DMS 273 (cell line): ENCODE measurements around the gene DENND1A.
A peak's percentile ranks its signal among the peaks of the same experiment; 100 is the strongest.
"Not testable (repeated sequence)": the region's sequence is repeated elsewhere in the genome, so short reads cannot be mapped to it uniquely, and the experiment has no call there.

Source experiments
- DNase-seq: peaks from one replicate; lab custom pipeline; 2025; ENCODE audit not compliant: unreplicated experiment; lab: John Stamatoyannopoulos, UW

DENND1A gene

DNA sequence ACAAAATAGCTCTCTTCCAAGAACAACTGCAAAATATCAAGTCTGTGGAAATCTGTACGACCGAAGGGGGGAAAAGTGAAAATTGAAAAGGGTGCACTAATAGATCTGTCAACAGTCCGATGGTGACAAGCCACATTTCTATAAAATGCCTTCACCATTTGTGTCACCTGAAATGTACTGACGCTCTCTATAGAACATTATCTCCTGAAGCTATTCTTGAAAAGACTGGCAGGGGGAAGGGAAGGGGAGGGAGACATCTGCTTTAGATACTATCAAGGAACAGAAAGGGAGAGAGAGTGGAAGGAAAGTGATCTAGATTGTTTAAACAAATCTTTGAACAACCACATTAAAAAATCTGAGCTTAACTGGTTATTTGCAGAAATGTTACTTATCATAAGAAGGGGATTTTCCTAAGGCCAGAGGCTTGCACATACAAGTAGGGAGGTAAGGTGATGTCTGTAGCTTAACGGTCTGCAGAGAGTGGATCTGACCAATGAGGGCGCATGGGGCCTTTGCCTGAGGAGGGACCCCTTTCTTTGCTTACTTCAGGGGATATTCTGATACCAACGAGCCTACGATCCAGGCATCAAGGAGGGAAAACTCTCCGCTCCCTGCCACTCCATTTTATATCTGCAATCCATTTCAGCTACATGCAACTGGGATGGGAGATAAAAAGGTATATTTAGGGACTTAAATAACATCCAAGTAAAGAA, 481.8 kb downstream of the DENND1A start:
- DNase-seq: no peak

DNA sequence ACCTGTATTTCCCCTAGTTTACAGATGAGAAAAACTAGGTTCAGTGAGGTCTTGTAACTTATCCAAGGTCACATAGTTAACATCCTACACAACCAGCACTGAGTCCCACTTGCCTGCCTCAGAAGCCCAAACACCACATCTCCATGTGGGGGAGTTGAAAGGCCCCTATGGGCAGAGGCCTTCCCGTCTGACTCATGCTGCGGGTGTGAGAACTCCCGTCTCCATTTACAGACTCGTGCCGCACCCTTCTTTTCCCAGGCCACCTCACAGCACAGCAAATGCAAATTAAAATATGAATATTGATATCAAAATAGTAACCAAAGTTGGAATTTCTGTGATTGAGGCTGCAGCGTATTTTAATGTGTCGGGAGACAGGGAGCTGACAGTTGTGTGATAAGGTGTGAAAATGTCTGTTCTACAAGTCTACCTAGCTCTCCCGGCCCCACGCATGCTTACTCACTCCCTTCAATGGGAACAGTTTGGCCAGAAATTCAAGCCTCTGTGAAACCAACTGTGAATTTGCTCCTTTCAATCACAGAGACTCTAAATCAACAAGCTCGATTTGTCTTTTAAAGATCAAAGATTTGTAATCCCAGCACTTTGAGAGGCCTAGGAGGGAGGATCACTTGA, 483.8 kb downstream of the DENND1A start:
- DNase-seq: no peak

DNA sequence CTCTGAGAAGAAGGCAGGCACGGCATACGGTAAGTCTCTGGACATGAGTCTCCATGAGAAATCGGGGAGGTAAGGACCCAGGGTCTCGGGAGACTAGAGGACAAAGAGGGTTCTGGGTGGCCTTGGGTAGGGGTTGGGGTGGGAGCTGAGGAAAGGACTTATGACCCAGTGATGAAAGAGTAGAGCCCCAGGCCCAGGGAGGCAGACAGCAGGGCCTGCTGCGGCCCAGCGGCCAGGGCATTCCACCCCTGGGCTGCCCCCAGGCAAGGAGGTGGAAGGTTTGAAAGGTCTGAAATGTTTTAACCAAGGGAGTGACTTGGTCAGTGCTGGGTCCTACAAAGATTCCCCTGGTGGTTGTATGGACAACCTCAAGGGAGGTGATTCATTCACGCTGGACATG, 484.8 kb downstream of the DENND1A start:
- no peak for DNase-seq

DNA sequence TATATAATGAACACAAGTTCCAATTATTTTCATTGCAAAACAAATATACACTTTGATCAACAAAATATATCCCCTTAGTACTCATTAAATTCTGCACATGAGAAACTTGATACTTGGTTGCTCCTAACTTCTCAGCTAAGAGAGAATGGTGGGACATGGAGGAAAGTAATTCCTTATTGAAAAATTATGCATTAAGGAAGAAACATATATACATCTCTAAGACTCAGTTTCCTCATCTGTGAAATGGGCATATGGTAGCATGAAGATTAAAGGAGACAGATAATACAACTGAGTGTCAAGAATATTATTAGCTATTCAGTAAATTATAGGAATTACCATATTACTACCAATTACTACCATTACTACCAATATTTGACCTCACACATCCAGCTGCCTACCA, 488.2 kb downstream of the DENND1A start:
- no peak for DNase-seq

DNA sequence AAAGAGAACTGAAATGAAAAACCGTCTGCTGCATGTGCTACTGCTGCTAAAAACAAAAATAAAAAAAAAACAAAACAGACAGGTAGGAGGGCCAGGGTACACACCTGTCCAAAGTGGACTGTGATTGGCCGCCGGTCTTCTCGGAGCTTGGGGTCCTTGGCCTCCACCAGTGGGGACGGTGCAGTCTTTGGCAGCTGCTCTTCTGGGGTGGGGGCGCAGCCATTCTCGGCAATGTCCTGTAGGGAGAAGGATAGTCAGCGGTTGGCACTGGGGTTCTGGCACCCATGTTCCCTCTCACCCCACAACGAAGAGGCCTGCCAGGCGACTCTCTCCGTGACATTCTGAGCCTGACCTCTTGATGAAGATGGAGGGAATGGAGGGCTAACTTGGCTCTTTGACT, 489.7 kb downstream of the DENND1A start:
- DNase-seq: no peak

DNA sequence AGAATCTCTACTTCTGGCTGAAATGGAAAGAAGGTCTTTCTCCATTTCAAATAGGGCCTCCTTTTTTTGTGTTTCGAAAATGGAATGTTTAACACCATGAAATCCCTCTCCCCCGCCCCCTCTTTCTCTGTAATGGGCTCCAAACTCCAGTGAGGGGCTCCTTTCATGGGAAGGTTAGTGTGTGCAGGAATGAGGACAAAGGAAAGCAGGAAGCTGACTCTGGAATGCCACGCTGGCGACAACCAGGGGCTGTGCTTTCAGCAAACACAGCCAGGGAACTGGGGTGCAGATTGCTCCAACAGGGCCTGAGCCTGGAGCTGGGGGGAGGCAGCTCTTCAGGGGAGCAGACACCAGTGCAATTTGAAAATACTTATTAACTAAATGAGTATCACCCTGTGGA, 491.1 kb downstream of the DENND1A start:
- DNase-seq: no peak

DNA sequence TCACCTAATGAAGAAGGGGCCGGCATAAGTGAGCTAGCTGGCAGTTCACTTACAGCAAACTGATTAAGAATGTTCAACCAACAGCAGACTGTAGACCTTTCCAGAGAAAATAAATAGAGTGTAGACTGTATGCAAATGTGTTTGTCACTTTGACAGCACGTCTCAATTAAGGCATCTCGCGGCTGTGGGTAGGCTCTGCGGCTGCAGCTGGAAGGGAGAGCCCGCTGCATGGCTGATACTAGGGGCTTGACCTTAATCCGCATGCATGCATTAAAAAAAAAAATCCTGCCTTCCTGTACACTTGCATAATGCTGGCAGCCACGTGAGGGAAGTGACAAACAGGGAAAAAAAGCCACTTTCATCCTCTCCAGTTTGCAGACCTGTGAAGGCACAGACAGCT, 491.6 kb downstream of the DENND1A start:
- no peak for DNase-seq

DNA sequence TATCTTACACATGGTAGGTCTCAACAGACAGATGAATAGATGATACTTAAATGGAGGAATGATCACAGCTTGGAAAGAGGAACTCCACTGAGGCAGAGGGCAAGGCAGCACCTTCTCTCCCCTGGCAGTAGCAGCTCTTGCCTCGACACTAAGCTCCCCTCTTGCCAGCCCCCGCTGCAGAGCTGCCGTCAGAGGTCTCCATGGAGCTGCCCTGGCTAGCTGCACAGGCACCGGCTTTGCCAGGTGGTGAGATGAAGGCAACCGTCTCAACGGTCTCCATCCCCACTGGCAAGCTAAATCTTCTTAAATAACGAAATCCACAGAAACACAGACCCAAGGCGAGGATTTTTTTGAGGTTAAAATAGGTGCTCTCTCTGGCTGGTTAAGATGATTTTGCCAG, 492.7 kb downstream of the DENND1A start:
- DNase-seq: no peak

DNA sequence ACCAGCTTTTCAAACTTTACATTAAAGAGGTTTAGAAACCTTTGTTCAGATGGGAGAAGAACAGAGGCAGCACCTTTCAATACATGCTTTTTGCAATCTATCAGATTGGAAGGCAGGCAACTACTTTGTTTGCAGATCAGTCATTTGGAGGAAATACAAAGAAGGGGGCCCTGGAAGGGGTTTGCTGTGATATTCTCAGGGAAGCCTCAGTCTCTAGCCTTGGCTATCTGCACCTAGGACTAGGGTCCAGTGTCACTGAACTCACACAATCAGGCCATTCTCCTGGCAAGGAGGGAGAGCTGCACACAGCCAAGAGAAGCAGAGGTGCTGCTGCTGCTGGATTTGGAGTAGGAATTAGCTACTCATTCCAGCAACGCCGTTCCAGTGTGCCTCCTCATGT, 494.5 kb downstream of the DENND1A start:
- DNase-seq: no peak

DNA sequence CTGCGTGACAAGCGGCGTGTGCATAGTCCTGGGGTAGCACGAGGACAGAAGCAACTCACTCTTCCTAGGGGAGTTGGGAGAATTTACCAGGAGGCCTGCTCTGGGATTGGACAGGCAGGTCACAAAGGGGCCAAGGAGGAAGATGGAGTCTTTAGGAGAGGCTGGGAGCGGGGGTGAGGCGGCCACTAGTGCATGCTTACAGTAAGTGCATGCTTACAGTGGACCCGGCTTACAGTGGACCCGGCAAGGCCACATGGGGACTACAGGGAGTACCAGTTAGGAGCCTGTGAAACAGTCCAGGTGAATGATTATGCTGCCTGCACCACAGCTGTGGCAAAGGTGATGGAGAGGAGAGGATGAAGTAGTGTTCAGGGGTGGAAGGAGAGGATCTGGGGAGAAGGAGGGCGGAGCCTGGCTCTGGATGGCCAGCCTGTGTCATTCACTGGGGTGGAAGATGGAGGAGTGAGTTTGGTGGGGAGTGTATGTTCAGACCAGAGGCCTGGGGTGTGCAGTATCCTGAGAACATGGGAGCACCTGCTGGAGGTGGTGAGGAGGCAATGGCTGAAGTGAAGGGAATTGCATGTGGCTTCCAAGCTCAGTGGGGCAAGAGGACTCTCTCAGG, 495.2 kb downstream of the DENND1A start:
- DNase-seq: peak; percentile 28

DNA sequence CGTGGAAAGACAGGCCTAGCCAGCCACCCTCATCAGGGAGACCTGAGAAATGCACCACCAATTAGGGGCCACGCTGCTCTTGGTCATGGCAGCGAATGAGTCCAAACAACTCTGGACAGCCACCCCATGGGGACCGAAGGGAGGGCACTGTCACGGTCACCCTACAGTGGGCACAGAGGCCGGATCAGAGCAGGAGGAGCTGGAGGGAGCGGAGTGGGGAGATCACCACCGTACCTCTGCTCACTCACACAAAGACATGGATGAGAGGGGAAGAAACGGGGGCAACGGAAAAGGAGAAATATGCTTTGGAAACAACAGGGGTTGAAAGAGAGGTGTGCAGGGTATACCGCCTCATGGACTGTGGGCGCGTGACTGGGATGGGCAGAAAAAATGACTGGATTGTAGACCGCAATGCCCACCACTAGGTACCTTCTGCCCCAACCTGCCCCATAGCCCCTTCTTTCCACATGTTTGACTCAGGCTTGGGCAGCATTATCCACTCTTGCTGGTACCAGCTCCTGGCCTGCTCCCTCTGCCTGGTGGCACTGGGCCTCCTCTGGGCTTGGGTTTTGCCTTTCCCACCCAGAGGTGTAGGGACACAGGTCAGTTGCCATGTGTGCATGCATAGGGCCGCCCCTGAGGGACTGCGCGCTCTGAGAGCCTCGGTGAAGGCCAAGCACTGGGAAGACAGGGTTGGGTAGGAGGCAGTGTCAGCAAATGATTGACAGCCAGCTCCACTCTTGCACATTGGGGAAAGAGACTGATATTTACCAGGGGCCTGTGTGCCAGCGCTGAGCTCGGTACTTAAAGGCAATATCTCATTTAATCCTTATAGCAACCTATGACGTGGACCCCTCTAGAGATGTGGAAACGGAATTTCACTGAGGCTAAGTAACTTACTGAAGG, 497.3 kb downstream of the DENND1A start:
- DNase-seq: no peak

DNA sequence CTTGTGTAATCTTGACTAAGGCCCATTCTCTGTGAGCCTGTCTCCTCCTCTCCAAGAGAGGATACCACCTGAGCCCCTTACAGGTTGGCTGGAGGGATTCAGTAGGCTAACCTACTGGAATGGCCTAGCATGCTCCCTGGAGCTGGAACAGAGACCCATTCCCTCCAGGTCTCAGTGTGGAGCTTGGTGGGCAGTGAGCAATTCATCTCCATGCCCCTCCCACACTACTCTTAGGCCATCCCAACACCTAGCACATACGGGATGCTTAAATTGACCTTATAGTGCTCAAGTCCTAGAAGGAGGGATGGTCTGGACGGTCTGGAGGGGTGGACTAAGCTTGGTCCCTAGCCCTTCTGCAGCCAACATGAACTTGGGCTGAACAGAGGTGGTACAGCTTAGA, 498.3 kb downstream of the DENND1A start:
- no peak for DNase-seq

DNA sequence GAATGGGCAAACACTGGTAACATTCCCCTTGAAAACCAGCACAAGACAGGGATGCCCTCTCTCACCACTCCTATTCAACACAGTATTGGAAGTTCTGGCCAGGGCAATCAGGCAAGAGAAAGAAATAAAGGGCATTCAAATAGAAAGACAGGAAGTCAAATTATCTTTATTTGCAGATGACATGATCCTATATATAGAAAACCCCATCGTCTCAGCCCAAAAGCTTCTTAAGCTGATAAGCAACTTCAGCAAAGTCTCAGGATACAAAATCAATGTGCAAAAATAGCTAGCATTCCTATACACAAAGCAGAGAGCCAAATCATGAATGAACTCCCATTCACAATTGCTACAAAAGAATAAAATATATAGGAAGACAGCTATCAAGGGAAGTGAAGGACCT, 501.5 kb downstream of the DENND1A start:
- DNase-seq: not testable (repeated sequence)

DNA sequence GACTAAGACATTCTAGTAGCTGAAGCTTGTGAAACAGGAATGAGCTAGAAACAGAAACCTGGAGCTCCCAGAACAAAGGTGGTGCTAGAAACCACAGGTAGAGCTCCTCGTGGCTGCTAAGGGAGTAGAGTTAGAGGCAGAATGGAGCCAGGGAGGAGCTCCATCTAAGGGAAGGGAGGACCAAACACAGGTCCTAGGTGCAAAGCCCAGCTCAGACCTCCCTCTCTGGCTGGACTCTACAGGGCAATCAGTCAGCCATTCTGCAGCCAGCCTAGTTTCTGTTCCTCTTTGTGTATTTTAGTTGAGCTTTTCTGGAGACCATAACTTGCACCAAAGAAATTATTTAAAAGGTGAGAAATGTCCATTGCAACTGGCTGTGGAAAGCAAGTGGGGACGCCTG, 503.5 kb downstream of the DENND1A start:
- DNase-seq: no peak

DNA sequence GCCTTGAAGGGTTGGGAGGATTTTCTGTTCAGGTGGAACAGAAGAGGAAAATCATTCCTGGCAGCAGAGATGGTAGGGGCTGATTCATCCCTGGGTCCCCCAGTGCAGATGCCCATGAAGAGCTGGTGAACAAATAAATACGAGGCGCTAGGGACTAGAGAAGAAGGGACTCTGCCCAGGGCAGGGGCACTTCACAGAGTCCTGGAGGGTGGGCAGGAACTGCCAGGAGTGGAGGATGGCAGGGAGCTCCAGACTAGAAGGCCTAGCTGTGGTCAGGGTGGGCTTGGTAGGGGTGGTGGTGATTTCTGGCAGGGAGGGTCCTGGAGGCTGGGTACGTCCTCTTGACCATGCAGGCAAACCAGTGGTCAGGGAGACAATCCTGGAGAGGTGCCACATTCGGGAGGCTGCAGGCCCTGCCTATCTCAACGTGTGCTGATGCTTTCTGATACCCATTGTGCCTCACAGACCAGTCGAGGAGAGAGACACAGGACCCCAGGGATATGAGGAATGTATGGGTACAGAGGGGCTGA, 504.0 kb downstream of the DENND1A start:
- no peak for DNase-seq

DNA sequence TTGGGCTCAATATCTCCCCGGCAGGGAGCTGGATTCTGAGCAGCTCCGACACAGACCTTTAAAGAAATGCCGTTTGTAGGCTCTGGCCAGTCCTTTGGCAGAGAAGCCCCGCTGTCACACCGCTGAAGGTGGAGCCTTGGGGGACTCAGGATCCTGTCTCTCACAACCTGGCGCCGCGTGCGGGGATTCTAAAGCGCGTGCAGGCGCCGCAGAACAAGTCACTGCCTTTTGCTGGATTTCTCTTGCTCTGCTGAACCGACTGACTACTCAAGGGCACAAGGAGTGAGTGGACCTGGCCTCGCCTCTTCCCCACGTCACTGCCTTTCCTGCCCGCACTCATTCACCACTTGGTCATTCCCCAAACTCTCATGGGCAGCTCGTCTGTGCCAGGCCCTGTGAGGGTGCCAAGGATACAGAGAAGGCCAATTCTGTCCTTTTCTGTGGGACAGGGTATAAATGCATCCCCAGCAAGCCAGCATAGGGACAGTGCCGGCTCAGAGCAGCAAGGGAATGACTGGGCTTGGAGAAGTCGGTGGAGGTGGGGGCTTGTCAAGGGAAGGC, 504.6 kb downstream of the DENND1A start:
- DNase-seq: no peak

DNA sequence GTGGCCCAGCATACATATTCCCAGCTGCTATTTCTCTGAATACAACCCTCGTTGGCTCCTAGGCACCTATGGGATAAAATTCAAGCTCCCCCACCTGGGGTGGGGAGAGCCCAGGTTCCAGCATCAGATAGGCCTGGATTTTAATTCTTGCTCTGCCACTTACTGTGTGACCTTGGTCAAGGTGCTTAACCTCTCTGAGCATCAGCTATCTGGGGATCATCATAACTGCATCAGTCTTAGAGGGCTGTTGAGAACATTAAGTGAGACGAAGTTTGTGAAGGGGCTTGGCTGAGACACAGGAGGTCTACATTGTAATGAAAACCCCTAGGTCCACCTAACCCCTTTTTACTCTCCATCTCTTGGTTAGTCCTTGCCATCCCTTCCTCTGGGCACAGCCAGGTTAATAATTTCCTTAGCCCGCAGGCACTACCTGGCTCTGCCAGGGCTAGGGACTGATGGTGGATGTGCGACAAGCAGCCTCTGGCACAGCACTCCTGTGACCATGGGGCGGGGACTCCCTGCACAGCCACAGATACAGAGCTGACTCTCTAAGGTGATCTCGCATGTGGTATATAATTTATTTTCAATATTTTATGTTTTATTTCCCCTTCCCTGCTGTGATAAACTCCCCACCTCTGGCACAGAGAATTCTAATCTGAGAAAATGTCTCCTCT, 505.2 kb downstream of the DENND1A start:
- no peak for DNase-seq

DNA sequence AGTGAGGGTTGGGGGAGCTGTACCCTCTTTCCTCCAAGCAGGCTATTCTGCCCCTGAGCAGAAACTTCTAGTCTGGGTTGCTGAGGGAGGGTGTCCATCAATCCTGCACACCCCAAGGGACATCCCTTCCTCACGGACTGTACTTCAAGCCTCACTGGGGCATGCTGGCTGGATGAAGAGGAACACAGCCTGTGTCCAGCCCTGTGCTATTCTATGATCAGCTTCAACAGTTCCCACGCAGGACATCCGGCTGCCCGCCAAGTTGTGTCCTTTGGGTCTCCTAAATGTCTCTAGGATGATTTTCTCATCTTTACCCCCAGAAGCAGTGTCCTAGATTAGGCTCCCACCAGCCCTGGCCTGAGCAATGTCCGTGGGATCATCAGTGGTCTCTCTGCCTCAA, 505.8 kb downstream of the DENND1A start:
- no peak for DNase-seq

DNA sequence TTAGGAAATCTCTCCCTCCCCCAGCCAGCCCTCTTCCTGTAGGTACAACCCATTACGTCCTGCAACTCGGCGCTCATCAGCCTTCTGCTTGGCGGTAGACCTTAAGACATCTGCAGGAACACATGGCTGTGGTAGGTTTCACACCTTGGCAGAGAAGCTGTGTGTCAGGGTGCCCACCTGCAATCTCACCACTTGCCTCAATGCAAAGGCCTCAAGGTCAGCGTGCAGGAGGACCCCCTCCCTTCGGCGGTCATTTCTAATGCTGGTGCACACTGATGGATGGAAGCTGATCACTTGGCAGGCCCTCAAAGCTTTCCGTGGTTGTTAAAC, 506.6 kb downstream of the DENND1A start:
- no peak for DNase-seq

DNA sequence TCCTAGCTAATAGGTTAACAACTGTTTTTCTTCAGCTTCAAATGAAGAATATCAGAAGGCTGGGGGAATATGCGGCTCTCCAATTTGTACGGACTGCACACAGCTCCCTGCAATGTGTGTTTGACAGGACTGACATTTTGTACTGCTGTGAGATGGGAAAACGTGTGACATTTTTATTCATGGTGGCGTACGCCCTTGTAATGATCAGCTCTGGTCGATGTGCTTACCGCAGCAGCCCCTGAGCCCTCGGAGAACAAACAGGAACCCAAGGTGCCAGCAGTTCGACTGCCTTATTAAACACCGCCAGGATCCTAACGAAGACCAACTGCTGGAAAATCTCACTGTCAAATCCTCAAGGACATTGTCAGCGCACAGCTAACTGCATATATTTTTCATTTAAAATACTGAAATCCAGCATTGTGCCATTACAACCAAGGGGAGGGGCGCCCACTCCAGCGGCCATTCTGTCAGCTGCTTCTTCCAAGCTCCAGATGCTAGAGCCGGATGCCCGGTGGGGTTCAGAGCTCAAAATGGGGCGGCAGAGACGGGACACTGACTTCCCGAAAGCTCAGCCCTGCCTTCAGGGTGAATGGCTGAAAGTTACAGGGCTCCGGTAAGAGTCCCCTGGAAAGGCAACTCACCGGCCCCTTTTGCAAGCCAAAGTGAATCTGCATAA, 507.2 kb downstream of the DENND1A start:
- no peak for DNase-seq
